Measurements from ENCODE around the gene GNAQ.
"Not testable (repeated sequence)": the region's sequence is repeated elsewhere in the genome, so short reads cannot be mapped to it uniquely, and the experiment has no call there.

GNAQ gene

GRCh38 chr9:77710965-77711648, 320.5 kb downstream of the GNAQ start:
- TF ChIP-seq CTCF (IDR thresholded peaks at IDR 0.05; ENCODE audit: low read depth, low read length): no peak
- no peak overlapping the region for H3K4me3 ChIP-seq (ENCODE audit: low read depth, low read length)

- no peak for TF ChIP-seq CTCF (IDR thresholded peaks at IDR 0.05; ENCODE audit: low read depth, low read length)
These were observed 321.3 kb downstream of the GNAQ start for GRCh38 chr9:77710316-77710715.

GRCh38 chr9:77708064-77708815, 323.4 kb downstream of the GNAQ start:
- TF ChIP-seq CTCF (IDR thresholded peaks at IDR 0.05; ENCODE audit: low read depth, low read length): no peak
- H3K4me3 ChIP-seq (ENCODE audit: low read depth, low read length): no peak overlapping the region

More at GRCh38 chr9:77710316-77710715, 321.3 kb downstream of the GNAQ start:
- no peak overlapping the region for H3K4me3 ChIP-seq (ENCODE audit: low read depth, low read length)

- no peak overlapping the region for H3K4me3 ChIP-seq (ENCODE audit: low read depth, low read length)
These were observed 324.1 kb downstream of the GNAQ start for GRCh38 chr9:77707383-77708063.

GRCh38 chr9:77705636-77706035, 326.0 kb downstream of the GNAQ start:
- no peak overlapping the region for H3K4me3 ChIP-seq (ENCODE audit: low read depth, low read length)
- TF ChIP-seq CTCF (IDR thresholded peaks at IDR 0.05; ENCODE audit: low read depth, low read length): no peak

More at GRCh38 chr9:77707383-77708063, 324.1 kb downstream of the GNAQ start:
- TF ChIP-seq CTCF (IDR thresholded peaks at IDR 0.05; ENCODE audit: low read depth, low read length): no peak

- H3K4me3 ChIP-seq (ENCODE audit: low read depth, low read length): not testable (repeated sequence)
These were observed 328.9 kb downstream of the GNAQ start for GRCh38 chr9:77702521-77703390.
